ENCODE results near the gene PATL2. TPM values are rescaled to one million over a fixed set of nuclear protein-coding genes. Genes with fewer than 3 reads are reported as not detected.
A peak's percentile ranks its signal among the peaks of the same experiment; 100 is the strongest.
"Not testable (repeated sequence)": the region's sequence is repeated elsewhere in the genome, so short reads cannot be mapped to it uniquely, and the experiment has no call there.

Gene PATL2
- total RNA-seq, 2 experiments from 2014 or later = 16.1 to 17.8 TPM

- CTCF ChIA-PET = interaction anchor here (0.6 to 1.2 kb wide), 4 partner anchors 13 to 132 kb away, joined by 3 read pairs; partner anchors contain the start of gene SPG11
- Mint-ChIP-seq H3K4me1 (ENCODE audit: low read depth) (peaks cover 21% of the 10 kb centered on the region), H3K27ac (no peak overlapping the region), H3K9me3 (no peaks in the 10 kb centered on the region), H3K4me3 (no peak overlapping the region), H3K36me3 (ENCODE audit: low read depth) (peaks cover 38% of the 10 kb centered on the region), H3K27me3 (no peaks in the 10 kb centered on the region)
- DNase-seq = no peak
- intact Hi-C loops (cut with micrococcal nuclease) = no loop called here
- no peak for ATAC-seq
- TF ChIP-seq, protein P1, sequence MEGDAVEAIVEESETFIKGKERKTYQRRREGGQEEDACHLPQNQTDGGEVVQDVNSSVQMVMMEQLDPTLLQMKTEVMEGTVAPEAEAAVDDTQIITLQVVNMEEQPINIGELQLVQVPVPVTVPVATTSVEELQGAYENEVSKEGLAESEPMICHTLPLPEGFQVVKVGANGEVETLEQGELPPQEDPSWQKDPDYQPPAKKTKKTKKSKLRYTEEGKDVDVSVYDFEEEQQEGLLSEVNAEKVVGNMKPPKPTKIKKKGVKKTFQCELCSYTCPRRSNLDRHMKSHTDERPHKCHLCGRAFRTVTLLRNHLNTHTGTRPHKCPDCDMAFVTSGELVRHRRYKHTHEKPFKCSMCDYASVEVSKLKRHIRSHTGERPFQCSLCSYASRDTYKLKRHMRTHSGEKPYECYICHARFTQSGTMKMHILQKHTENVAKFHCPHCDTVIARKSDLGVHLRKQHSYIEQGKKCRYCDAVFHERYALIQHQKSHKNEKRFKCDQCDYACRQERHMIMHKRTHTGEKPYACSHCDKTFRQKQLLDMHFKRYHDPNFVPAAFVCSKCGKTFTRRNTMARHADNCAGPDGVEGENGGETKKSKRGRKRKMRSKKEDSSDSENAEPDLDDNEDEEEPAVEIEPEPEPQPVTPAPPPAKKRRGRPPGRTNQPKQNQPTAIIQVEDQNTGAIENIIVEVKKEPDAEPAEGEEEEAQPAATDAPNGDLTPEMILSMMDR (IDR thresholded peaks at IDR 0.05) = no peak
- POLR2A ChIA-PET = no interaction called here
Observed at GRCh38 chr15:44636976-44637375, 74.1 kb downstream of the PATL2 start.

- peak; percentile 66 for ATAC-seq
- H3K4me3 Mint-ChIP-seq = peak overlapping the region; percentile 39
Observed at GRCh38 chr15:44633603-44634002, 77.5 kb downstream of the PATL2 start.

GRCh38 chr15:44625286-44625685 lies 85.8 kb downstream of the PATL2 start:
- ATAC-seq; POLR2A ChIA-PET; DNase-seq; H3K9me3 Mint-ChIP-seq; CTCF ChIA-PET; intact Hi-C loops (cut with micrococcal nuclease); H3K27me3 Mint-ChIP-seq; H3K4me3 Mint-ChIP-seq: not testable (repeated sequence)
- Mint-ChIP-seq H3K4me1 (ENCODE audit: low read depth) (peaks cover 16% of the 10 kb centered on the region), H3K36me3 (ENCODE audit: low read depth) (peaks cover 44% of the 10 kb centered on the region), H3K27ac (peak overlapping the region; percentile 57)

More at GRCh38 chr15:44633603-44634002, 77.5 kb downstream of the PATL2 start:
- H3K4me1 Mint-ChIP-seq (ENCODE audit: low read depth) = peaks cover 20% of the 10 kb centered on the region
- TF ChIP-seq, protein P1 (IDR thresholded peaks at IDR 0.05) = no peak
- peak; percentile 24 for DNase-seq
- ChIA-PET CTCF (interaction anchor here (1.3 to 1.7 kb wide), 2 partner anchors 14 to 105 kb away, joined by 4 to 5 read pairs; no protein-coding TSS in a partner anchor), POLR2A (interaction anchor here (0.6 to 2.3 kb wide), 5 partner anchors 9 to 97 kb away, joined by 3 to 7 read pairs (median 3); no protein-coding TSS in a partner anchor)
- intact Hi-C loops (cut with micrococcal nuclease) = no loop called here
- H3K27ac Mint-ChIP-seq = peak overlapping the region; percentile 97
- H3K36me3 Mint-ChIP-seq (ENCODE audit: low read depth) = peaks cover 52% of the 10 kb centered on the region
- H3K9me3 Mint-ChIP-seq = no peaks in the 10 kb centered on the region
- no peaks in the 10 kb centered on the region for H3K27me3 Mint-ChIP-seq

GRCh38 chr15:44623178-44623577 lies 87.9 kb downstream of the PATL2 start:
- DNase-seq (no peak), ATAC-seq (peak; percentile 42)
- ChIA-PET CTCF (no interaction called here), POLR2A (interaction anchor here (0.6 to 1.4 kb wide), 3 partner anchors 10 to 178 kb away, joined by 3 read pairs; no protein-coding TSS in a partner anchor)
- intact Hi-C loops (cut with micrococcal nuclease) = no loop called here
- peaks cover 37% of the 10 kb centered on the region for H3K36me3 Mint-ChIP-seq (ENCODE audit: low read depth)
- TF ChIP-seq, protein P1 (IDR thresholded peaks at IDR 0.05) = no peak
- peaks cover 16% of the 10 kb centered on the region for H3K4me1 Mint-ChIP-seq (ENCODE audit: low read depth)
- H3K9me3 Mint-ChIP-seq = no peaks in the 10 kb centered on the region
- peak overlapping the region; percentile 57 for H3K27ac Mint-ChIP-seq
- H3K4me3 Mint-ChIP-seq = no peak overlapping the region
- H3K27me3 Mint-ChIP-seq = no peaks in the 10 kb centered on the region

GRCh38 chr15:44620081-44620480 lies 91.0 kb downstream of the PATL2 start:
- H3K36me3 Mint-ChIP-seq (ENCODE audit: low read depth) = peaks cover 45% of the 10 kb centered on the region
- H3K9me3 Mint-ChIP-seq = no peaks in the 10 kb centered on the region
- no peak overlapping the region for H3K27ac Mint-ChIP-seq
- peaks cover 12% of the 10 kb centered on the region for H3K4me1 Mint-ChIP-seq (ENCODE audit: low read depth)
- POLR2A ChIA-PET = interaction anchor here (1.4 kb wide), 1 partner anchor 91 kb away, joined by 6 read pairs; the partner anchor contains the start of genes B2M and PATL2
- TF ChIP-seq, protein P1 (IDR thresholded peaks at IDR 0.05) = no peak
- no peaks in the 10 kb centered on the region for H3K27me3 Mint-ChIP-seq
- CTCF ChIA-PET = interaction anchor here (0.8 to 1.9 kb wide), 4 partner anchors 11 to 41 kb away, joined by 3 to 6 read pairs (median 4); no protein-coding TSS in a partner anchor
- DNase-seq = no peak
- H3K4me3 Mint-ChIP-seq = no peak overlapping the region
- ATAC-seq = no peak
- intact Hi-C loops (cut with micrococcal nuclease) = no loop called here

Data from activated CD8-positive, alpha-beta T cell treated with anti-CD3 and anti-CD28 coated beads for 36 hours (primary cell).